Measurements from ENCODE around the gene NMD3. TPM values are rescaled to one million over a fixed set of nuclear protein-coding genes. Genes with fewer than 3 reads are reported as not detected.

The NMD3 gene
- total and polyA plus RNA-seq, 2 of the 13 experiments (the other 11 are each of a cell fraction or from before 2014, with no cell fraction given) = 44.2 to 55.2 TPM

DNA sequence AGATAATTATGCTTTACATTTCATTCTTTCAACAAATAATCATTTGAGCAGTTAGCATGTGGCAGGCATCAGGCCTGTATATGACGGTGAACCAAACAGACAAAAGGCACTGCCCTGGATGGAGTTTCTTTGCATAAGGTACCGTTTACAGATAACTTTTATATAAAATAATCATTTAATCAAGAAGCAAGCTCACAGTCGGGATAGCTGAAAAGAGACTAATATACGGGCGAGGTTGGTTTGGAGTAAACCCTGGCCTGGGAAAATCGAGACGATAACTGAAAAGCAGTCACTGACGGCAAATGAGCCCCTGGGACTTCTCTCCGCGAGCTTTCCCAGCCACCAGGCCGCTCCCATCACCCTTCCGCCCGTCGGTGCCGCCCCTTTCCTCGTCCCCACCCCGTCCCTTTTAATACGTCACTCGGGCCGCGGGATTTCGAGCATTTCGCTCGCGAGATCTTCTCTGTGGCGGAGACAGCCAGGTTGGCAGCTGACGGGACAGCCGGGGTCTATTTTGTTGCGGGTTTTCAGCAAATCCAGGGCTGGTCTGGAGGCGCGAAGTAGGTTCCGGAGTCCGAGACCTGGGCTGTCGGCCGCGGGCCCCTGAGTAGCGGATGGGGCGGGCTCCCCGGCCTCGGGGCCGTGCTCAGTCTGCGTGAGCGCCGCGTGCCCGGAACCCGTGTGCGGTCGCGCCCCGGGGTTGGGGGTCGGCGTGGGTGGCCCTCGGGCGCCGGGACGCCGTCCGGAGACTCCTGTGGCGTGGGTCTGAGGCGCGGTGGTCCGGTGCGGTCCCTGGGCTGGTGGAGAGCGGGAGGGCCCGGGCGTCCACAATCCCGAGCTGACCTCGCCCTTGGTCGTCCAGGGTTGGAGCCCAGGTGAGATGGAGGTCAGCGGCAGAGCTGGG, at the start of gene NMD3 (continued):
- TF ChIP-seq KDM4B (CRISPR knock-in tag; IDR thresholded peaks at IDR 0.05) (no peak), NFRKB (IDR thresholded peaks at IDR 0.05) (no peak), TAF15 (IDR thresholded peaks at IDR 0.05; ENCODE audit: low read depth, low read length, poor library complexity, severe bottlenecking) (no peak), HDAC1 (CRISPR knock-in tag; IDR thresholded peaks at IDR 0.05) (peak; percentile 36; the same call in 1 of the 2 replicates), HOXA7 (CRISPR knock-in tag; IDR thresholded peaks at IDR 0.05) (no peak), NR2F6 (IDR thresholded peaks at IDR 0.05) (no peak), NR2F6 (CRISPR knock-in tag; IDR thresholded peaks at IDR 0.05) (no peak), SIN3B (IDR thresholded peaks at IDR 0.05; ENCODE audit: low read length) (no peak), ZMYM4 (CRISPR knock-in tag; IDR thresholded peaks at IDR 0.05) (peak; percentile 96), BCL6 (CRISPR knock-in tag; IDR thresholded peaks at IDR 0.05) (peak; percentile 6; the same call in 1 of the 2 replicates), ZNF557 (CRISPR knock-in tag; IDR thresholded peaks at IDR 0.05) (no peak), CHD2 (IDR thresholded peaks at IDR 0.05; ENCODE audit: low read depth, low read length) (peak; percentile 88), MYNN (CRISPR knock-in tag; IDR thresholded peaks at IDR 0.05; ENCODE audit: low read depth) (no peak), ZMYM2 (CRISPR knock-in tag; IDR thresholded peaks at IDR 0.05) (no peak), HNRNPL (IDR thresholded peaks at IDR 0.05; ENCODE audit: low read depth, low read length) (peak; percentile 57; the same call in 1 of the 2 replicates), SIN3A (IDR thresholded peaks at IDR 0.05; ENCODE audit: borderline replicate concordance, low read depth, low read length) (peak; percentile 37; the same call in 1 of the 2 replicates), HDAC6 (IDR thresholded peaks at IDR 0.05; ENCODE audit: low read depth, low read length) (no peak), TARDBP (CRISPR knock-in tag; IDR thresholded peaks at IDR 0.05) (peak; percentile 68), ZNF569 (CRISPR knock-in tag; IDR thresholded peaks at IDR 0.05; ENCODE audit: borderline replicate concordance) (no peak), ATF7 (IDR thresholded peaks at IDR 0.05) (no peak), ATF7 (CRISPR knock-in tag; IDR thresholded peaks at IDR 0.05) (0 out of 2 replicates have a peak, but pooled peaks have one; percentile 37)
- TF ChIP-seq, protein P1, sequence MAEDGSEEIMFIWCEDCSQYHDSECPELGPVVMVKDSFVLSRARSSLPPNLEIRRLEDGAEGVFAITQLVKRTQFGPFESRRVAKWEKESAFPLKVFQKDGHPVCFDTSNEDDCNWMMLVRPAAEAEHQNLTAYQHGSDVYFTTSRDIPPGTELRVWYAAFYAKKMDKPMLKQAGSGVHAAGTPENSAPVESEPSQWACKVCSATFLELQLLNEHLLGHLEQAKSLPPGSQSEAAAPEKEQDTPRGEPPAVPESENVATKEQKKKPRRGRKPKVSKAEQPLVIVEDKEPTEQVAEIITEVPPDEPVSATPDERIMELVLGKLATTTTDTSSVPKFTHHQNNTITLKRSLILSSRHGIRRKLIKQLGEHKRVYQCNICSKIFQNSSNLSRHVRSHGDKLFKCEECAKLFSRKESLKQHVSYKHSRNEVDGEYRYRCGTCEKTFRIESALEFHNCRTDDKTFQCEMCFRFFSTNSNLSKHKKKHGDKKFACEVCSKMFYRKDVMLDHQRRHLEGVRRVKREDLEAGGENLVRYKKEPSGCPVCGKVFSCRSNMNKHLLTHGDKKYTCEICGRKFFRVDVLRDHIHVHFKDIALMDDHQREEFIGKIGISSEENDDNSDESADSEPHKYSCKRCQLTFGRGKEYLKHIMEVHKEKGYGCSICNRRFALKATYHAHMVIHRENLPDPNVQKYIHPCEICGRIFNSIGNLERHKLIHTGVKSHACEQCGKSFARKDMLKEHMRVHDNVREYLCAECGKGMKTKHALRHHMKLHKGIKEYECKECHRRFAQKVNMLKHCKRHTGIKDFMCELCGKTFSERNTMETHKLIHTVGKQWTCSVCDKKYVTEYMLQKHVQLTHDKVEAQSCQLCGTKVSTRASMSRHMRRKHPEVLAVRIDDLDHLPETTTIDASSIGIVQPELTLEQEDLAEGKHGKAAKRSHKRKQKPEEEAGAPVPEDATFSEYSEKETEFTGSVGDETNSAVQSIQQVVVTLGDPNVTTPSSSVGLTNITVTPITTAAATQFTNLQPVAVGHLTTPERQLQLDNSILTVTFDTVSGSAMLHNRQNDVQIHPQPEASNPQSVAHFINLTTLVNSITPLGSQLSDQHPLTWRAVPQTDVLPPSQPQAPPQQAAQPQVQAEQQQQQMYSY (CRISPR knock-in tag; IDR thresholded peaks at IDR 0.05) = no peak
- TF ChIP-seq, protein P2, sequence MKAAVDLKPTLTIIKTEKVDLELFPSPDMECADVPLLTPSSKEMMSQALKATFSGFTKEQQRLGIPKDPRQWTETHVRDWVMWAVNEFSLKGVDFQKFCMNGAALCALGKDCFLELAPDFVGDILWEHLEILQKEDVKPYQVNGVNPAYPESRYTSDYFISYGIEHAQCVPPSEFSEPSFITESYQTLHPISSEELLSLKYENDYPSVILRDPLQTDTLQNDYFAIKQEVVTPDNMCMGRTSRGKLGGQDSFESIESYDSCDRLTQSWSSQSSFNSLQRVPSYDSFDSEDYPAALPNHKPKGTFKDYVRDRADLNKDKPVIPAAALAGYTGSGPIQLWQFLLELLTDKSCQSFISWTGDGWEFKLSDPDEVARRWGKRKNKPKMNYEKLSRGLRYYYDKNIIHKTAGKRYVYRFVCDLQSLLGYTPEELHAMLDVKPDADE (CRISPR knock-in tag; IDR thresholded peaks at IDR 0.05) = no peak
- TF ChIP-seq, protein P3, sequence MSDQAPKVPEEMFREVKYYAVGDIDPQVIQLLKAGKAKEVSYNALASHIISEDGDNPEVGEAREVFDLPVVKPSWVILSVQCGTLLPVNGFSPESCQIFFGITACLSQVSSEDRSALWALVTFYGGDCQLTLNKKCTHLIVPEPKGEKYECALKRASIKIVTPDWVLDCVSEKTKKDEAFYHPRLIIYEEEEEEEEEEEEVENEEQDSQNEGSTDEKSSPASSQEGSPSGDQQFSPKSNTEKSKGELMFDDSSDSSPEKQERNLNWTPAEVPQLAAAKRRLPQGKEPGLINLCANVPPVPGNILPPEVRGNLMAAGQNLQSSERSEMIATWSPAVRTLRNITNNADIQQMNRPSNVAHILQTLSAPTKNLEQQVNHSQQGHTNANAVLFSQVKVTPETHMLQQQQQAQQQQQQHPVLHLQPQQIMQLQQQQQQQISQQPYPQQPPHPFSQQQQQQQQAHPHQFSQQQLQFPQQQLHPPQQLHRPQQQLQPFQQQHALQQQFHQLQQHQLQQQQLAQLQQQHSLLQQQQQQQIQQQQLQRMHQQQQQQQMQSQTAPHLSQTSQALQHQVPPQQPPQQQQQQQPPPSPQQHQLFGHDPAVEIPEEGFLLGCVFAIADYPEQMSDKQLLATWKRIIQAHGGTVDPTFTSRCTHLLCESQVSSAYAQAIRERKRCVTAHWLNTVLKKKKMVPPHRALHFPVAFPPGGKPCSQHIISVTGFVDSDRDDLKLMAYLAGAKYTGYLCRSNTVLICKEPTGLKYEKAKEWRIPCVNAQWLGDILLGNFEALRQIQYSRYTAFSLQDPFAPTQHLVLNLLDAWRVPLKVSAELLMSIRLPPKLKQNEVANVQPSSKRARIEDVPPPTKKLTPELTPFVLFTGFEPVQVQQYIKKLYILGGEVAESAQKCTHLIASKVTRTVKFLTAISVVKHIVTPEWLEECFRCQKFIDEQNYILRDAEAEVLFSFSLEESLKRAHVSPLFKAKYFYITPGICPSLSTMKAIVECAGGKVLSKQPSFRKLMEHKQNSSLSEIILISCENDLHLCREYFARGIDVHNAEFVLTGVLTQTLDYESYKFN (CRISPR knock-in tag; conservative IDR thresholded peaks at IDR 0.05) = peak; percentile 55
